ENCODE measurements around the gene EIF4E2.
A peak's percentile ranks its signal among the peaks of the same experiment; 100 is the strongest.
"Not testable (repeated sequence)": the region's sequence is repeated elsewhere in the genome, so short reads cannot be mapped to it uniquely, and the experiment has no call there.

EIF4E2 gene

DNA sequence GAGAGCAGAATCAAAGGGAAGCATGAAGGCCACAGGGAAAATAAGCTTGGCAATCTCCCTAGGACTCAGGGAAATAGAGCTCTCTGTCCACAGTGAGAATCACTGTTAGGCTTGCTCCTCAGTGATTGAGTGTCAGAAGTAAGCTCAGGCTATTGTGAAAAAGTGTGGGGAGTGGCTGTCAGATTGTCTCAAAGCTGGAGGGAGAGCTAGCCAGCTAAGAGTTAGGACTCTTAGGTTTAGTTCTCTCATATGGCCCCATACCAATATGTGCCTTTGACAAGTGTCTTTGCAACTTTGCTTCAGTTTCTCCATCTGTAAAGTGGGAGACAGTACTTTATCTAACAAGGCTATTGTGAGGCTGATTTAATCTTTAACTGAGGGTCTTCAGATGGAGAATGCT, 17.2 kb downstream of the EIF4E2 start:
- no peak overlapping the region for H3K4me3 ChIP-seq (ENCODE audit: low read depth, low read length)
- TF ChIP-seq, protein P1, sequence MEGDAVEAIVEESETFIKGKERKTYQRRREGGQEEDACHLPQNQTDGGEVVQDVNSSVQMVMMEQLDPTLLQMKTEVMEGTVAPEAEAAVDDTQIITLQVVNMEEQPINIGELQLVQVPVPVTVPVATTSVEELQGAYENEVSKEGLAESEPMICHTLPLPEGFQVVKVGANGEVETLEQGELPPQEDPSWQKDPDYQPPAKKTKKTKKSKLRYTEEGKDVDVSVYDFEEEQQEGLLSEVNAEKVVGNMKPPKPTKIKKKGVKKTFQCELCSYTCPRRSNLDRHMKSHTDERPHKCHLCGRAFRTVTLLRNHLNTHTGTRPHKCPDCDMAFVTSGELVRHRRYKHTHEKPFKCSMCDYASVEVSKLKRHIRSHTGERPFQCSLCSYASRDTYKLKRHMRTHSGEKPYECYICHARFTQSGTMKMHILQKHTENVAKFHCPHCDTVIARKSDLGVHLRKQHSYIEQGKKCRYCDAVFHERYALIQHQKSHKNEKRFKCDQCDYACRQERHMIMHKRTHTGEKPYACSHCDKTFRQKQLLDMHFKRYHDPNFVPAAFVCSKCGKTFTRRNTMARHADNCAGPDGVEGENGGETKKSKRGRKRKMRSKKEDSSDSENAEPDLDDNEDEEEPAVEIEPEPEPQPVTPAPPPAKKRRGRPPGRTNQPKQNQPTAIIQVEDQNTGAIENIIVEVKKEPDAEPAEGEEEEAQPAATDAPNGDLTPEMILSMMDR (IDR thresholded peaks at IDR 0.05; ENCODE audit: insufficient read depth, low read length, missing control alignments), result no peak
- DNase-seq (ENCODE audit: low read depth, low spot score), result no peak
- POLR2A ChIA-PET, result interaction anchor here (2.4 kb wide), 1 partner anchor 17 kb away, joined by 9 read pairs; the partner anchor contains the start of genes EIF4E2 and TIGD1
- CTCF ChIA-PET, result interaction anchor here (0.9 kb wide), 1 partner anchor 891 kb away, joined by 3 read pairs; no protein-coding TSS in a partner anchor

DNA sequence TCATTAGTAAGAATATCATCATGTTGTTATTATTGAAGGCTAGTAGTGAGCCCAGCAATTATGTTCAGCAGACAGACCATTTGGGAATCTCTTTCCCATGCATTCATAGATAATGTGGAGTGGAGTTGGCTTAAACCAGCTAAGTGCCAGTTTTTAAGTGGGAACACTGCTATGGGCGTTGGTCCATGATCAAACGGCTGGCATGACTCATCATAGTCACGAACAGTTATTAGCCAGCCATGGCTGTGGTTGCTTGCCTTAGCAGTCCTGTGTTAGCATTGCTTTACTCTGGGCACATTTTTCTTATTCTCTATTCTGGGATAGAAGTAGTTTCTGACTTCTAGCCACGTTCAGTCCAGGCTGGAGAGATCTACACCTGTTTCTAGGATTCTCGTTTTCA, 17.7 kb downstream of the EIF4E2 start:
- peak; percentile 31 for DNase-seq (ENCODE audit: low read depth, low spot score)
- TF ChIP-seq, protein P1 (IDR thresholded peaks at IDR 0.05; ENCODE audit: insufficient read depth, low read length, missing control alignments), result no peak
- POLR2A ChIA-PET, result interaction anchor here (2.4 kb wide), 1 partner anchor 18 kb away, joined by 9 read pairs; the partner anchor contains the start of genes EIF4E2 and TIGD1
- H3K4me3 ChIP-seq (ENCODE audit: low read depth, low read length), result no peak overlapping the region
- CTCF ChIA-PET, result interaction anchor here (0.8 to 1.2 kb wide), 3 partner anchors 11 to 891 kb away, joined by 3 to 4 read pairs (median 3); partner anchors contain the start of gene ATG16L1

DNA sequence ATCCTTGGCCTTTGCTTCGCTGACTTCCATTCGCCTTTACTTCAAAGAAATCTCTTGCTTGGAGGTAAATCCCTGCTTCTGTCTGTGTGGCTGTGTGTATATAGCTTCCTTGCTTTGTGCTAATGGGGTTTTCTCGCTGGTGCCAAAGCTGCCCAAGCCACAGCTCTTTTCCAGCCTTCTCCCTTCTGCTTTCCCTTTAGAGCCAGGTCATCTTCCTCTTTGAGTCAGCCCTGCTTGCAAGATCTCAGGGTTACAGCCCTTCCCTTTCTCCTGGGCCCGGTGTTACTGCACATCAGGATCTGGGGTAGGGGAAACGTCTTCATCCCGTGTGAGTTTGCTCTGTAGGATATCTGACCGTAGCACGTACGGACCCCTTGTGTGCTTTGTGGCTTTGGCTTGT, 19.1 kb downstream of the EIF4E2 start:
- DNase-seq (ENCODE audit: low read depth, low spot score), result no peak
- no peak overlapping the region for H3K4me3 ChIP-seq (ENCODE audit: low read depth, low read length)
- CTCF ChIA-PET, result interaction anchor here (1.2 kb wide), 1 partner anchor 10 kb away, joined by 4 read pairs; no protein-coding TSS in a partner anchor
- TF ChIP-seq, protein P1 (IDR thresholded peaks at IDR 0.05; ENCODE audit: insufficient read depth, low read length, missing control alignments), result no peak
- POLR2A ChIA-PET, result interaction anchor here (2.4 kb wide), 1 partner anchor 19 kb away, joined by 9 read pairs; the partner anchor contains the start of genes EIF4E2 and TIGD1

DNA sequence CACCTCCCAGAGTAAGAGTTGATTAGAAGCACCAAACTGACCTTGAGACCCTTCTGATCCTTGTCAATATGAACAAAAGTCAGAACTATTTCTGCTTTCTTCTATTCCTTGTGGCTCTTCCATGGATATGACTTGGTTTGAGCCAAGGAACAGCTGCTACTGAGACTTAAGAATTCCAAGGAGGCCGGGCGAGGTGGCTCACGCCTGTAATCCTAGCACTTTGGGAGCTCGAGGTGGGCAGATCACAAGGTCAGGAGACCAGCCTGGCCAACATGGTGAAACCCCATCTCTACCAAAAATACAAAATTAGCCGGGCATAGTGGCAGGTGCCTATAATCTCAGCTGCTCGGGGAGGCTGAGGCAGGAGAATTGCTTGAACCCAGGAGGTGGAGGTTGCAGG, 20.0 kb downstream of the EIF4E2 start:
- POLR2A ChIA-PET; H3K4me3 ChIP-seq (ENCODE audit: low read depth, low read length); DNase-seq (ENCODE audit: low read depth, low spot score): not testable (repeated sequence)
- CTCF ChIA-PET, result interaction anchor here (1.3 kb wide), 1 partner anchor 35 kb away, joined by 3 read pairs; no protein-coding TSS in a partner anchor

DNA sequence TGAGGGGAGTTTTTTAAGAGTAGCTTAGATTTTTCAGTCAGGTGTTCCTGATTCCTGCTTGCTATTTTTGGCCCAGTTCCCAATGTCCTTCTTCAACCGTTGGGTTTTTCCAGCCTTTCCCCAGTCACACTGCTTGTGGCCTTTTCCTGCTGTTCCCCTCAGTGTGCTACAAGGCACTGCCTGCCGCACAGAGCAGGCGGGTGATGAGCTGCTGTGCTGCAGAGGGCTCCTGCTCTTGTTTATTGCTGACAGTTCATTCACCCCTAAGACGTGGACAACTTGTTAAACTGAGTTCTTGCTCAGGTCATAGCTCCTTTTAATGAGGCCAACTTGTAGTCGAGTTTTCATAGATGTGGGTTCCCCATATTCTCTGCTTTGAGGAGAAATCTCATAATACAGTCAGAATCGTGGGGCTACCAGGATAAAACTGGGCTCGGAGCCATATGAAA, 20.6 kb downstream of the EIF4E2 start:
- no peak for DNase-seq (ENCODE audit: low read depth, low spot score)
- ChIA-PET POLR2A (no interaction called here), CTCF (interaction anchor here (1.3 kb wide), 1 partner anchor 34 kb away, joined by 3 read pairs; no protein-coding TSS in a partner anchor)
- TF ChIP-seq, protein P1 (IDR thresholded peaks at IDR 0.05; ENCODE audit: insufficient read depth, low read length, missing control alignments), result no peak
- no peak overlapping the region for H3K4me3 ChIP-seq (ENCODE audit: low read depth, low read length)

DNA sequence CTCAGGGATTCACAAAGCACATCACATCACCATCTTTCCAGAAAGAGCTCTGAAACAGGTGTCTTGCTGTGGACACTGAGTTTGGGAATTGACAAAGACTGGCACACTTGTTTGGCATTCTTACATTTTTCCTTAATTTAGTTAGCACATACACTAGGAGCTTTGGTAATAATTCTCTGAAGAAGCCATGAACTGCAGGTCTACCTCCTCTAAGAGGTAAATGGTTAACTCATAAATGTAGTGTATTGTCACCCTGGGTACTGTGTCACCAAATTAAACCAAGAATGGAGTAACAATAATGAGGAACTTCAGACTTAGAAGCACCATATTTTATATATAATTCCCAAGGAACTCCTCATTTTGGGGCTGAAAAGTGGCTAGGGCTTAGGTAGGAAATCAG, 22.6 kb downstream of the EIF4E2 start:
- no peak for DNase-seq (ENCODE audit: low read depth, low spot score)
- no peak overlapping the region for H3K4me3 ChIP-seq (ENCODE audit: low read depth, low read length)
- TF ChIP-seq, protein P1 (IDR thresholded peaks at IDR 0.05; ENCODE audit: insufficient read depth, low read length, missing control alignments), result no peak
- POLR2A ChIA-PET, result interaction anchor here (1.5 kb wide), 1 partner anchor 22 kb away, joined by 4 read pairs; the partner anchor contains the start of genes EIF4E2 and TIGD1
- CTCF ChIA-PET, result no interaction called here

Data from AG04449 (cell line).